ENCODE results near the gene CAVIN2. TPM values are rescaled to one million over a fixed set of nuclear protein-coding genes. Genes with fewer than 3 reads are reported as not detected.

The CAVIN2 gene
- polyA plus RNA-seq, 1 donor (not counting 4 experiments of a cell fraction or from before 2014, with no cell fraction given): 10.2 TPM

DNA sequence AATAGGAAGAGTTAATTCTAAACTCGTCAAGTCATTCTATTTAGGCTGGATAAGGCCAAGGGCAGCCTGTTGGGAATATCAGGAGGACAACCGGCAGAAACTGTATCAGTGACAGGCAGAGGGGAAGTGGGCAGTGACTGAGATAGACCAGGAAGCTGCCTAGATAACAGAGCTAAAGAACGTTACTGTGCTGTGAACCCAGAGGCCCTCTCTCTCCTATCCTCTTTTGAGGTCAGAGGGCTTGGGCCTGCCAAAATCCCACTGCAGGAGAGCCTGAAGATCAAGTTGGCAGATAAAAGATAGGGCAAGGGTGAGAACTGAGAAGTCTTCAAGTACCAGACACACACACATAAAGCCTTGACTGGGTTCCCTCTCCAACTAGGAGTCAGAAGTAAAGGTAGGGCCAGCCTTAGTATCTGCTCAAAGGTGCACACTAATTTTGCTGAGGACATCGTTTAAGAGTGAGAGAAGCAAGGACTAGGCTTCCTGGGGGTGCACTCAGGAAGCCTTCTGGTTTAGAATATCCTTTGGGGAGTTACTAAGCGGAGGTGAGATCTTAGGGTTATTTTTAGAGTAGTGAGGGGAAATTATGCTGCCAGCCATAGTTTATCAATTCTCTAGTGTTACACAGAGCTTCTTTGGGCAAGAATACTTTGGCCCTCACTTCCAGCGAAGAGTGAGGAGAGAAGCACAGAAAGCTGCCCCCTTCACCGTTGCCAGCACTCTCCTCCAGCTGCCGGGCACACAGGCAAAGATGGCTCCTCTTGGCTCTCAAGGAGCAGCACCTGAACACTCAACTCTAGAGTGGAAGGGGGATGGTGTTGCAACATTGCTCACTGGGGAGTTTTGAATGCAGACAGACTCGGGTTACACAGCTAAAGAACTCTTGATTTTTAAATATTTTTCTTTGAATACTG is 9.8 kb downstream of the CAVIN2 start:
- Histone ChIP-seq H3K27me3 (ENCODE audit: control insufficient read depth, extremely low read depth, insufficient read depth, low read length) (no peaks in the 10 kb centered on the region), H3K4me2 (ENCODE audit: control insufficient read depth, extremely low read depth, insufficient read depth, low read depth, low read length) (no peak overlapping the region), H3K4me3 (ENCODE audit: control insufficient read depth in 2 of 3, extremely low read depth in 1 of 3, insufficient read depth in 2 of 3, low read depth in 1 of 3, low read length in 3 of 3) (no peak overlapping the region), H3K27ac (ENCODE audit: control insufficient read depth, insufficient read depth, low read length) (no peak overlapping the region), H4K20me1 (ENCODE audit: control insufficient read depth, extremely low read depth, insufficient read depth, low read length) (no peaks in the 10 kb centered on the region), H3K9me1 (ENCODE audit: control insufficient read depth, extremely low read depth, insufficient read depth, low read length) (no peaks in the 10 kb centered on the region), H3K9me3 (ENCODE audit: control insufficient read depth, low read depth, low read length) (no peaks in the 10 kb centered on the region), H2AFZ (ENCODE audit: control insufficient read depth, low read length) (no peak overlapping the region), H3K9ac (ENCODE audit: control insufficient read depth, extremely low read depth, insufficient read depth, low read length) (no peak overlapping the region), H3K79me2 (ENCODE audit: control insufficient read depth, insufficient read depth, low read length) (no peaks in the 10 kb centered on the region), H3K4me1 (ENCODE audit: control insufficient read depth, extremely low read depth, insufficient read depth, low read length) (no peaks in the 10 kb centered on the region), H3K36me3 (ENCODE audit: control insufficient read depth in 2 of 2, extremely low read depth in 1 of 2, insufficient read depth in 2 of 2, low read length in 2 of 2) (peaks cover 3 to 4% of the 10 kb centered on the region in 2 experiments)
- FAIRE-seq (no peak), DNase-seq (ENCODE audit: low read depth, low spot score) (no peak)
- TF ChIP-seq EZH2 (IDR thresholded peaks at IDR 0.05; ENCODE audit: low read length): no peak
- TF ChIP-seq, protein P1, sequence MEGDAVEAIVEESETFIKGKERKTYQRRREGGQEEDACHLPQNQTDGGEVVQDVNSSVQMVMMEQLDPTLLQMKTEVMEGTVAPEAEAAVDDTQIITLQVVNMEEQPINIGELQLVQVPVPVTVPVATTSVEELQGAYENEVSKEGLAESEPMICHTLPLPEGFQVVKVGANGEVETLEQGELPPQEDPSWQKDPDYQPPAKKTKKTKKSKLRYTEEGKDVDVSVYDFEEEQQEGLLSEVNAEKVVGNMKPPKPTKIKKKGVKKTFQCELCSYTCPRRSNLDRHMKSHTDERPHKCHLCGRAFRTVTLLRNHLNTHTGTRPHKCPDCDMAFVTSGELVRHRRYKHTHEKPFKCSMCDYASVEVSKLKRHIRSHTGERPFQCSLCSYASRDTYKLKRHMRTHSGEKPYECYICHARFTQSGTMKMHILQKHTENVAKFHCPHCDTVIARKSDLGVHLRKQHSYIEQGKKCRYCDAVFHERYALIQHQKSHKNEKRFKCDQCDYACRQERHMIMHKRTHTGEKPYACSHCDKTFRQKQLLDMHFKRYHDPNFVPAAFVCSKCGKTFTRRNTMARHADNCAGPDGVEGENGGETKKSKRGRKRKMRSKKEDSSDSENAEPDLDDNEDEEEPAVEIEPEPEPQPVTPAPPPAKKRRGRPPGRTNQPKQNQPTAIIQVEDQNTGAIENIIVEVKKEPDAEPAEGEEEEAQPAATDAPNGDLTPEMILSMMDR (optimal IDR thresholded peaks at IDR 0.05 in 1 of 3, IDR thresholded peaks at IDR 0.05 in 1 of 3, conservative IDR thresholded peaks at IDR 0.05 in 1 of 3; ENCODE audit: extremely low read depth in 1 of 3, insufficient read depth in 2 of 3, low read length in 3 of 3): no peak
- dilution Hi-C loops (cut with MboI; ENCODE audit: extremely low pct_ligation_motif_present, low sequenced_read_pairs): no loop called here

DNA sequence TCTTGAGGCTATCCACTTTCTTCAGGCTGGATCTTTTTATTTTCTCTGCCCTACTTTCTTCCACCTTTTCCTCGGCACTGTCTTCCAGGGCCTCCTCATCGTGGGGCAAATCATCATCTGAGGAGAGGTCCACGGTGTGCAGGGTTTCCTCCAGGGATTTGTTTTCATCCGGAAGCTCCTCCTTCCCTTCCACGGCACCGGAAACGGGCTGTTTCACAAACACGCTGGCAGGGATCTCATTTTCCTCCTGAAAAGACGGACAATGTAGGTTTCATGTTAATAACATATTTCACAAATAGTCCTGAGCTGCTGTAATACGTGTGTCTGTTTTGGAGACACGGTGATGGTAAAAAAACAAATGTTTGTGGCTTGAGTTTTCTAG is 10.4 kb downstream of the CAVIN2 start:
- Histone ChIP-seq H2AFZ (ENCODE audit: control insufficient read depth, low read length) (no peak overlapping the region), H3K4me1 (ENCODE audit: control insufficient read depth, extremely low read depth, insufficient read depth, low read length) (no peaks in the 10 kb centered on the region), H3K9me1 (ENCODE audit: control insufficient read depth, extremely low read depth, insufficient read depth, low read length) (no peaks in the 10 kb centered on the region), H3K4me3 (ENCODE audit: control insufficient read depth in 2 of 3, extremely low read depth in 1 of 3, insufficient read depth in 2 of 3, low read depth in 1 of 3, low read length in 3 of 3) (no peak overlapping the region), H3K79me2 (ENCODE audit: control insufficient read depth, insufficient read depth, low read length) (no peaks in the 10 kb centered on the region), H3K9me3 (ENCODE audit: control insufficient read depth, low read depth, low read length) (no peaks in the 10 kb centered on the region), H3K36me3 (ENCODE audit: control insufficient read depth in 2 of 2, extremely low read depth in 1 of 2, insufficient read depth in 2 of 2, low read length in 2 of 2) (peaks cover 3 to 4% of the 10 kb centered on the region in 2 experiments), H4K20me1 (ENCODE audit: control insufficient read depth, extremely low read depth, insufficient read depth, low read length) (no peaks in the 10 kb centered on the region), H3K27ac (ENCODE audit: control insufficient read depth, insufficient read depth, low read length) (no peak overlapping the region), H3K4me2 (ENCODE audit: control insufficient read depth, extremely low read depth, insufficient read depth, low read depth, low read length) (no peak overlapping the region), H3K27me3 (ENCODE audit: control insufficient read depth, extremely low read depth, insufficient read depth, low read length) (no peaks in the 10 kb centered on the region), H3K9ac (ENCODE audit: control insufficient read depth, extremely low read depth, insufficient read depth, low read length) (no peak overlapping the region)
- no peak for DNase-seq (ENCODE audit: low read depth, low spot score)
- dilution Hi-C loops (cut with MboI; ENCODE audit: extremely low pct_ligation_motif_present, low sequenced_read_pairs): no loop called here
- TF ChIP-seq EZH2 (IDR thresholded peaks at IDR 0.05; ENCODE audit: low read length): no peak
- TF ChIP-seq, protein P1 (optimal IDR thresholded peaks at IDR 0.05 in 1 of 3, IDR thresholded peaks at IDR 0.05 in 1 of 3, conservative IDR thresholded peaks at IDR 0.05 in 1 of 3; ENCODE audit: extremely low read depth in 1 of 3, insufficient read depth in 2 of 3, low read length in 3 of 3): no peak
- no peak for FAIRE-seq

Measured in keratinocyte (primary cell).